H1 (cell line): Measurements from ENCODE around the gene RAB3GAP1.
A peak's percentile ranks its signal among the peaks of the same experiment; 100 is the strongest.

Experiments used
- BRCA1 ChIP-seq: IDR thresholded peaks from 2 replicates; pipeline ENCODE4 v1.6.1; 2012; ENCODE audit warnings: low read depth, low read length, improper control_type of control experiment
- CEBPB ChIP-seq: IDR thresholded peaks from 2 replicates; pipeline ENCODE4 v1.6.1; 2012; ENCODE audit warnings: low read depth, low read length
- EP300 ChIP-seq, 2 experiments: IDR thresholded peaks; 1 replicate in 1 of 2; 2 replicates in 1 of 2; pipeline ENCODE4 v1.6.1; 2011 to 2012; ENCODE audit warnings: low read depth in 2 of 2, low read length in 2 of 2, mild to moderate bottlenecking in 2 of 2, borderline replicate concordance in 1 of 2, inconsistent platforms in 1 of 2, moderate library complexity in 1 of 2
- EZH2 ChIP-seq: fragments of 200-600 bp; sonication (generic); IDR thresholded peaks from 2 replicates; pipeline ENCODE4 v1.7.1; 2012; ENCODE audit warnings: low read depth, mild to moderate bottlenecking, moderate library complexity, low read length, inconsistent platforms; ENCODE audit not compliant: severe bottlenecking
- NANOG ChIP-seq: IDR thresholded peaks from 2 replicates; pipeline ENCODE4 v1.6.1; 2011; ENCODE audit warnings: low read length, low read depth, mild to moderate bottlenecking, inconsistent platforms; ENCODE audit not compliant: insufficient read depth, poor library complexity, severe bottlenecking
- POLR2AphosphoS5 ChIP-seq: IDR thresholded peaks from 2 replicates; pipeline ENCODE4 v1.6.1; 2011; ENCODE audit warnings: low read depth, low read length
- RFX5 ChIP-seq: IDR thresholded peaks from 2 replicates; pipeline ENCODE4 v1.6.1; 2011; ENCODE audit warnings: low read depth, low read length, improper control_type of control experiment, borderline replicate concordance
- SP1 ChIP-seq: IDR thresholded peaks from 2 replicates; pipeline ENCODE4 v1.6.1; 2011; ENCODE audit warnings: low read depth, low read length
- SRF ChIP-seq: IDR thresholded peaks from 2 replicates; pipeline ENCODE4 v1.6.1; 2011; ENCODE audit warnings: mild to moderate bottlenecking, low read depth, low read length, moderate library complexity
- YY1 ChIP-seq: IDR thresholded peaks from 2 replicates; pipeline ENCODE4 v1.6.1; 2011; ENCODE audit warnings: low read depth, mild to moderate bottlenecking, low read length
- TF ChIP-seq, protein P1 (sequence below), 3 experiments: IDR thresholded peaks; 1 replicate in 2 of 3; 2 replicates in 1 of 3; pipeline versions ENCODE4 v1.5.1 to v1.6.1; 2011; ENCODE audit warnings: low read length in 3 of 3, mild to moderate bottlenecking in 3 of 3, inconsistent platforms in 2 of 3, low read depth in 1 of 3, moderate library complexity in 1 of 3; ENCODE audit not compliant: insufficient read depth in 1 of 3; ENCODE audit errors: control extremely low read depth in 1 of 3
- TF ChIP-seq, protein P2 (sequence below): IDR thresholded peaks from 2 replicates; pipeline ENCODE4 v1.6.1; 2012; ENCODE audit warnings: inconsistent platforms

DNA sequence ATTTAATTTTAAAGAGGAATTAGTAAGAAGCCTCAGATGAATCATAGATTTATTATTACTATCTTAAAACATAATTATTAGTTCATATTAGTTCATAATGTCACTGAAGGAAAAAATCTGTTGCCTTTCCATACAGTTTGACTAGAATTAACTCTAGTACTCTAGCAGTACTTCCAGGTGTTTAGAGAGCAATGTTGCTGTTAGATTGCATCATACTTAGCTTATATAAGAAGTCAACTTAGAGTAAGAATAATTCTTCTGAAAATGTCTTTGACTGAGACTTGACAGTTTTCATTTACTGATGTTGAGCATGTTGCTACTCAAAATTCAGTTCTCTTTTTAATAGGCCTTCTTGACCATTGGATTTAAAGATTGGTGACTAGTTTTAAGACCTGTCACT lies 4.7 kb downstream of the RAB3GAP1 start:
- TF ChIP-seq SRF = no peak
- TF ChIP-seq, protein P1, sequence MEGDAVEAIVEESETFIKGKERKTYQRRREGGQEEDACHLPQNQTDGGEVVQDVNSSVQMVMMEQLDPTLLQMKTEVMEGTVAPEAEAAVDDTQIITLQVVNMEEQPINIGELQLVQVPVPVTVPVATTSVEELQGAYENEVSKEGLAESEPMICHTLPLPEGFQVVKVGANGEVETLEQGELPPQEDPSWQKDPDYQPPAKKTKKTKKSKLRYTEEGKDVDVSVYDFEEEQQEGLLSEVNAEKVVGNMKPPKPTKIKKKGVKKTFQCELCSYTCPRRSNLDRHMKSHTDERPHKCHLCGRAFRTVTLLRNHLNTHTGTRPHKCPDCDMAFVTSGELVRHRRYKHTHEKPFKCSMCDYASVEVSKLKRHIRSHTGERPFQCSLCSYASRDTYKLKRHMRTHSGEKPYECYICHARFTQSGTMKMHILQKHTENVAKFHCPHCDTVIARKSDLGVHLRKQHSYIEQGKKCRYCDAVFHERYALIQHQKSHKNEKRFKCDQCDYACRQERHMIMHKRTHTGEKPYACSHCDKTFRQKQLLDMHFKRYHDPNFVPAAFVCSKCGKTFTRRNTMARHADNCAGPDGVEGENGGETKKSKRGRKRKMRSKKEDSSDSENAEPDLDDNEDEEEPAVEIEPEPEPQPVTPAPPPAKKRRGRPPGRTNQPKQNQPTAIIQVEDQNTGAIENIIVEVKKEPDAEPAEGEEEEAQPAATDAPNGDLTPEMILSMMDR (IDR thresholded peaks at IDR 0.05; ENCODE audit: control extremely low read depth in 1 of 3, insufficient read depth in 1 of 3, low read depth in 1 of 3, low read length in 3 of 3) = no peak
- TF ChIP-seq NANOG = no peak
- TF ChIP-seq CEBPB = peak; percentile 90
- TF ChIP-seq, protein P2, sequence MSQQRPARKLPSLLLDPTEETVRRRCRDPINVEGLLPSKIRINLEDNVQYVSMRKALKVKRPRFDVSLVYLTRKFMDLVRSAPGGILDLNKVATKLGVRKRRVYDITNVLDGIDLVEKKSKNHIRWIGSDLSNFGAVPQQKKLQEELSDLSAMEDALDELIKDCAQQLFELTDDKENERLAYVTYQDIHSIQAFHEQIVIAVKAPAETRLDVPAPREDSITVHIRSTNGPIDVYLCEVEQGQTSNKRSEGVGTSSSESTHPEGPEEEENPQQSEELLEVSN = no peak
- no peak for TF ChIP-seq RFX5
- TF ChIP-seq SP1 = no peak
- TF ChIP-seq YY1 = no peak
- no peak for TF ChIP-seq POLR2AphosphoS5
- TF ChIP-seq EZH2 = no peak
- no peak for TF ChIP-seq EP300 (IDR thresholded peaks at IDR 0.05; ENCODE audit: borderline replicate concordance in 1 of 2, low read depth in 2 of 2, low read length in 2 of 2)
- no peak for TF ChIP-seq BRCA1
